Measurements from ENCODE around the gene TRIM17.

The TRIM17 gene

GRCh38 chr1:228415221-228415620 lies 1.4 kb downstream of the TRIM17 start:
- peak; percentile 42 for DNase-seq

DNA sequence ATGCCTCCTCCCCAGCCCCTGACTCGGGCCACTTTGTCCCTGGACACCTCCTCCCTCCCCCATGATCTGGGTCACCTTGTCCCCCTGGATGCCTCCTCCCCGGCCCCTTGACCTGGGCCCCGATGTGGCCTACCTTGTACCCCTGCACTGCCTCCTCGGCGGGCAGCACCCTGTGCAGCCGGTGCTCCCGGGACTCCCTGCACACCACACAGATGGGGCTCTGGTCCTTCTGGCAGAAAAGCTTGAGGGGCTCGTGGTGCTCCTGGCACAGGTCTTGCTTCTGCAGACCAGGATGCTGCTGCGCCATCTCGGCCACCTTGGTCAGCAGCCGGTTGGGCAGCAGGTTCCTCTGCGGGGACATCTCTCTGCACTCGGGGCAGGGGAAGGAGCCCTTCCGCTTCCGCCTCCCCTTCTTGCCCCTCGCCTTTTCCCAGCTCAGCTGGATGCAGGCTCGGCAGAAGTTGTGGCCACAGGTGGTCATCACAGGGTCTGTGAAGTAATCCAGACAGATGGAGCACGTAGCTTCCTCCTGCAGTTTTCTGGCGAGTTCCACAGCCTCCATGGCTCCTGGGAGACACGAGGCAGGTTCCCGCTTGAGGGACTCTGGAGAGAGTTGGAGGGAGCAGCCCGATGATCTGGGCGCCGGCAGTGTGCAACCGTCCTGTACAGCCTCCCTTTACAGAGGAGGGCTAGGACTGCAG lies 2.0 kb downstream of the TRIM17 start:
- DNase-seq: no peak

DNA sequence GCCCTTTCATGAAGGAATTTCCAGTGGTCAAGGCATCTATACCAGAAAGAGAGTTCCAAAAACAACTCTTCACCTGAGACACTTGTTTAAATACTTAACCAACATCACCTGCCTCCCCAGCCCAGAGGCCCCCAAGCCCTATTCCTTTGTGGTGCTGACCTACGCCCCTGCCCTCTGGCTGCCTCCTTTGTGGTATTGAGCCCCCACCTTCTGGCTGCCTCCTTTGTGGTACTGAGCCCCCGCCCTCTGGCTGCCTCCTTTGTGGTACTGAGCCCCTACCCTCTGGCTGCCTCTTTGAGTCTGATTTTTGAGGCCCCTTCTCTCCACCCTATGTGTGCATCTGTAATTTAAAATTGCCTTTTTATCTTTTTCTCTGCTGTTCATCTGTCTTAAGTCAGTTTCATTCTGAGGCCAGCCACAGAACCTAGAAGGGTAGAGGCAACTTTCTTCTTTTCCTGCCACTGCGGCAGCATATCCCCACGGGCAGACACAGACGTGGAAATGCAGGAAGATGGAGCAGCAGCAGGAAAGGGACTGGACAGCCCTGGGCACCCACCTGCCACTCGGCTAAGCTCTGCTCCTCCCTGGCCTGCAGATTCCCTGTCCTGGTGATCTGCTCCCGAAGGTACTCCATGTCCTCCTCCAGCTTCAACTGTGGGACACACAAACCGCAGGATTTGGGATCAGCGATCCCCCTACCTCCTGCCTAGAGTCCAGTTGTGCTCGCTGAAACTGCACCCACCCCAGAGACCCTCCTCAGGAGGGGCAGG lies 3.2 kb downstream of the TRIM17 start:
- no peak for DNase-seq

DNA sequence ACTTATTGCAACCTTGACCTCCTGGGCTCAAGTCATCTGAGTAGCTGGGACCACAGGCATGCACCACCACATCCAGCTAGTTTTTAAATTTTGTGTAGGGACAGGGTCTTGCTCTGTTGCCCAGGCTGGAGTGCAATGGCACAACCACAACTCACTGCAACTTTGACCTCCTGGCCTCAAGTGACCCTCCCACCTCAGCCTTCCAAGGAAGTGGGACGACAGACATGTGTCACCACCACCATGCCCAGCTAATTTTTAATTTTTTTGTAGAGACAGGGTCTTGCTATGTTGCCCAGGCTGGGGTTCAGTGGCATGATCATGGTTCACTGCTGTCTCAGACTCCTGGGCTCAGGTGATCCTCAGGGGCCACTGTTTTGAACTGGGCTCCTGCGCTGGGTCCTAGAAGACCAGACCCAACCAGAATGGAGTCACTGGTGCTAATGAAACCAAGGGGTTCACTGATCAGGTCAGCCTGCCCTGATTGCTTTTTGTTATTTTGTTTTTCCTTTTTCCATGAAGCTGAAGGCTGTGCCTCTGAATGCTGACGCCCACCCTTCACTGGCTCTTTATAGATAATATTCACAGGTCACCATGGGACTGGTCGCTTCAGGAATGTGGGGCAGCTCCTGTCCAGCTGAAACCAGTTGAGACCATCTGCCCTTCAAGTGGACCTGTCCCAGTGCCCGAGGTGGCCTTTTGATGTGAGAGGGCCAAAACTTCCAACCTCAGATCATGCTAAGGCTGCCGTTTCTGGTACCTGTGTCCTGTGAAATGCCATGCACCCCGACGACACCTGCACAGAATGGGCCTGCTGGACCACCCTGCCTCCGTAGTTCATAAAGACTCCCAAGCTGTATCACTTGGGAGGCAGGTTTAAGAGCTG lies 4.9 kb downstream of the TRIM17 start:
- DNase-seq: no peak

DNA sequence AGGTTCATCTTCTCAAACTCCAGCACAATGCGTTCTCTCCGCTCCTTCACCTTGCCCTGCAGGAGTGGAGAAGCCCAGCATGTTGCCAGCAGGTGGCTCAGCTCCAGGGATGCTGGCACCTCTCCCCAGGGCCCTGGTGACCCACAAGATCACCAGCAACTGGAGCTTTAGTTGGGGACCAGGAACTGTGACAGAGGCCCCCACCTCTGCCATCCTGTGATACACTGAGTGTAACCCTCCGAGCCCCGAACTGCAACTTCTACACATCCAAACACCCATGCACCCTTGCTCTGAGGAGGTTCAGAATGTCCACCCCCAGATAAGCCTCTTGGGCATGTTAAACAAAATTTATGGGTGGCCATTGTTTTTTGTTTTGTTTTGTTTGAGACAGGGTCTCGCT lies 5.5 kb downstream of the TRIM17 start:
- no peak for DNase-seq

DNA sequence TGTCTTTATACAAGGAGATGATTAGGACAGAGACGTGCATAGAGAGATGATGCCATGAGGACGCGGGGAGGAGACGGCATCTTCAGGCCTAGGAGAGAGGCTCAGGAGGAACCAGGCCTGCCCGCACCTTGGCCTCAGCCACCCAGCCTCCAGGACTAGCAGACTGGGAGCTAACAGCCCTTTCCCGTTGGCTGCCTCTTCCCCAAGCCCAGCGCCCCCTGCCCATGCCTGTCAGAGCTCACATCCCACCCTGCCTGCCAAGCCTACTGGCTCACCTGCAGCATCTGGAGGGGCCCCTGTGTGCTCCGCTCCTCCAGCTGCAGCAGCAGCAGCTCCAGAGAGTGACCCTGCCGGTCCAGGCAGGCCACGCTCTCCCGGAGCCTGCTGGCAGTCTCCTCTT lies 6.0 kb downstream of the TRIM17 start:
- no peak for DNase-seq

DNA sequence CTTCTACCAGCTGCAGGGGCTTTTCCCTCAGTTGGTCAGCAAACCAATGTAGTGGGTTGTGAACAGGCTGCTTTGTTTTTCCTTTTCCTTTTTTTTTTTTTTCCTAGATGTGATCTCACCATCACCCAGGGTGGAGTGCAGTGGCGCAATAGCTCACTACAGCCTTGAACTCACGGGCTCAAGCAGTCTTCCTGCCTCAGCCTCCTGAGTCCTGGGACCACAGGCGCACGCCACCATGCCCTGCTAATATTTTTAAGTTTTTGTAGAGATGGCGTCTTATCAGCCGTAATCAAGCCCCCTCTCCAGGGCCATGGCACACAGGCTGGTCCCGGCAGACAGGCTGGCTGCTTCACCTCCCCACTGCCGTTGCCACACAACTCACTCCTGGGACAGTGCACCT lies 6.6 kb downstream of the TRIM17 start:
- DNase-seq: no peak

DNA sequence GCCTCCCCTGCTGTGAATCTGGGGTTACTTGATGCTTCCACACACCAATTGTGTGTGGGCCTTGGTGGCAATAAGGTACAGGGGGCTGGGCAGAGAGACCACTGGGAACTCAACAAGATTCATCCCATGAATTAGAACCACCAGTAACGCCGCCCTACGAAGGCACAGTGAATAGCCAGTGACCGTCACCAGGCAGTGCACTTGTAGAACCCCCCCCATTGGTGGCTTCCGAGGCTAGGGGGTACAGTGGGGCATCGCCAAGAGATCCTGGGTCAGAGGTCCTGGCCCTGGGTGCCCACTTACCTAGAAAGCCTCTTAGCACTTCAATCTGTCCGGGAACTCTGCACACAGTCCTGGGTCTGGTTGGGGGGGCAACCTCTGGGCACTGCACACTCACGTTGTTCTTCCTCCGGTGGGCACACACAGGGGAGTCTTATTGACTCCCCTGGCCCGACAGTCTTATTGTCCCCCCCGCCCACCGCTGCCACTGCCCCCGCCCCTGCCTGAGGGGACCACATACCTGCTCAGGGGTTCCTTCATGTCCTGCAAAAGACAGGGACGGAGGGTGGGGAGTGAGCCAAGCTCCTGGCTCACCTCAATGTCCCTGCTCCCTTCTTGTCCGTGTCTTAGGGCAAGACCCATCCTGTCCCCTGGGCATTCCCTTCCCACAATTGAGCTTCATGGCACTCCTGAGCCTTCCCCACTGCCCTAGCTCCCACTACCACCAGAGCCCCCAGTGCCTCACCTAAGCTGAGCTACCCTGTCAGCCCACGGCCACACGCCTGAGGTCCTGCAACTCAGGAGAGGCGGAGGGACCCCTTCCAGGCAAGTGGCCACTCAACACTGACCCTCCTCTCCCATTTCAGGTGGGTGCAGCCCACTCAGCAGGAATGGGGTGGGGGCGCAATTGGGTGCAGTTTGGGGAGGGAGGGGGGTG lies 7.5 kb downstream of the TRIM17 start:
- no peak for DNase-seq

DNA sequence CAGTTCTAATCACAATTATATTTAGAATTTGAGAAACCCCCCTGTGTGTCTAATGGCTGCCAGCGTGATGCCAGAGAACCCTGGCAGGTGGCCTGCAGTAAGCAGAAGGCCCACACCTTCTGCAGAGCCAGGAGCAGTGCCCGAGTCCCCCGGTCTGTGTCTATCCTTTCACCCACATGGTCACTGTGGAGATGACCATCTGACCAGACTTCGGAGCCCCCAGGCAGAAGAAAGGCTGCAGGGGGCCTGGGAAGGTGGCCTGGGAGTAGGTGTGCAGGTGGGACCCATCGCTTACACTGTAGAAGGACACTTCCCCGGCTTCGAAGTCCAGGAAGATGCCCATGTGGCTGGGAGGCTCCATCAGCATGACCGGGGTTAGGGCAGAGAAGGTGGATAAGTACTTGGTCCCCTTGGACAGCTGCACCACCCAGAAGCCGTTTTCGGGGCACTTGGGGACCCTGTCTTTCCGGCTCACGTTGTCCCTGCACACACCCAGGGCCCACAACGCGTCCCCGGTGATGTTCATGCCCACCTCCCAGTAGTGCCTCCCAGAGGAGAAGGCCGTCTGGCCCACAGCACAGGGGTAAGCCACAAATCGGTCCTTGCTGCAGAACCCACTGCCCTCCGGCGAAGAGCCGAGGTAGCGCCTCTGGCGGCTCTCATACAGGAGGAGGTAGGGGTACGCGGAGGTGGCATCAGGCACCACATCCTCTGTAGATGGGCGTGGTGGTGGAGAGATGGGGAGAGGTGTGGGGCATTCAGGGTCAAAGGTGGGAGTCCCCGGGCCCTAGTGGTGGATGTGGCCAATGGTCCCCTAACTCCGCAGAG lies 8.4 kb downstream of the TRIM17 start:
- no peak for DNase-seq

DNA sequence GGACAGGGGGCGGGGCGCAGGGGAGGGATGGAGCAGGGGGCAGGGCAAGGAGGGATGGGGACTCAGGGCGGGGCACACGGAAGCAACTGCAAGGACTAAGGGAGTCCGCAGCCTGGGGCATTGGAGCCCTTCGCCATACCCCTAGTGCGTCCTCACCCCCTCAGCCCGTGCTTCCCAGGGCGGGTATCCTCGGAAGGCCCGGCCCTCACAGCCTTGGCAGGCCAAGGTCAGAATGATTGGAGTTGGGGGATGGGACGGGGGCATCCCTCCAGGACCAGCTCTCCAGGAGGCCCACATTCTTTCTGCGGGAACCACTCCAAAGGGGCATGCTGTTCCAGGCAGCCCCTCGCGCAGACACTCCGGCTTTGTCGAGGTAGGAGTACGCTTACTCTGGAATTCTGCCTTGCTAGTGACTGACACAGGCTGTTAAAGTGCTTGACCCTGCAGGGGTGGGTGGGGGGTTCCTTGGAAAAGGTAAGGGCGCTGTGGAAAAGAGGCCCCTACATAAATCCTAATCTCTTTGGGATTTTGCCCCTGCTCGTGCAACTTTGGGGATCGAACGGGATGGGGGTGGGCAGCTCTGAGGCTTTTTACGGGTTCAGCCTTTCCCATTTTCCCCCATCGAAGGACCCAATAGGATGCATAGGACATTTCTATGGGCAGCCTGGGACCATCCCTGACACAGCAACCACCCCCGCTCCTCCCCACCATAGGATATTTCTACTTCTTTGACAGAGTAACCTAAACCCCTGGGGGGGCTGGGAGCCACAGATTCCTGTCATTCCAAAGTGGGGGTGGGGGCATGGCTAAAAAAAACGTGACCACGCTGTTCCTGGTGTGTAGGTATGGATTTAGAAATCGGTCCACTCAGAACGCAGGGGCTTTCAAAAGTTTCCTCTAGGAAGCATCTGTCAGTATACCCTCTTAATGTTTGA lies 9.3 kb downstream of the TRIM17 start:
- DNase-seq: no peak

DNA sequence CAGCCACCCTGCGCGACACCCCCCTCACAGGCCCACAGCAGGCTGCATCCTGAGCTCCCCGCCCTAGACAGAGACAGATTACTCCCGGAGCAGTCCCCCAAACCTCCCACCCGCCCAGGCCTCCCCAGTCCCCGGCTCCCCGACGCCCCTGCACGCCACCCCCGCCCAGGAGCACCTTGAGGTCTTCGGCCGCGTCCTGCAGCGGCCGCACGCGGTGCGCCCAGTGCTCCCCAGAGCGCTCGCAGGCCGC lies 10.8 kb downstream of the TRIM17 start:
- no peak for DNase-seq

GRCh38 chr1:228405200-228405978 lies 11.3 kb downstream of the TRIM17 start:
- no peak for DNase-seq

DNA sequence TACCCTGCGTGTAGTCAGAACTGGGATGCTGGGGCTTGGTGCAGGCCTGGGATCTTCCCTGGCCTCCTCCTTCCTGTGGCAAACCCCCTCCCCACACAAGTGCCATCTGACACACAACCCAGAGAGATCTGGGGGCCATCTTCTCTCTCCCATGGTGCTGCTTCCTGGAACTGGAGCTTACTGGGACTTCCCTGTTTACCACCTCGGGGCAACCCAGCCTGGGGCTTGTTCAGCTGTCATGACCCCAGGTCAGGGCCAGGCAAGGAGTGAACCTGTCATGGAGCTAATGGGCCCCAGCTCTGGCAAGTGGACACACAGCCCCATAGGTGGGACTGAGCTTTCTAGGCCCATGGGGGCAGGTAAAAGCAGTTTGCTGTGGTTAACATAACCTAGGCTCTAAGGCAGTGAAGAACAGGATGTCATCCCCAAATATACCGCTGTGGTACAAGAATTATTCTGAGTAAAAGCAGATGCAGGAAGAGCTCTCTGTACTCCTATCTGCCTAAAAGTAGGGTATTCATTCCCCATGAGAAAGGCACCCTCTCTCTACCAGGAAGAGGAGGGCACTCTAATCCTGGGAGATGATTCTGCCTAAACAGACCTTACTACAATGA lies 12.4 kb downstream of the TRIM17 start:
- DNase-seq: no peak

GRCh38 chr1:228403231-228403631 lies 13.4 kb downstream of the TRIM17 start:
- DNase-seq: no peak

DNA sequence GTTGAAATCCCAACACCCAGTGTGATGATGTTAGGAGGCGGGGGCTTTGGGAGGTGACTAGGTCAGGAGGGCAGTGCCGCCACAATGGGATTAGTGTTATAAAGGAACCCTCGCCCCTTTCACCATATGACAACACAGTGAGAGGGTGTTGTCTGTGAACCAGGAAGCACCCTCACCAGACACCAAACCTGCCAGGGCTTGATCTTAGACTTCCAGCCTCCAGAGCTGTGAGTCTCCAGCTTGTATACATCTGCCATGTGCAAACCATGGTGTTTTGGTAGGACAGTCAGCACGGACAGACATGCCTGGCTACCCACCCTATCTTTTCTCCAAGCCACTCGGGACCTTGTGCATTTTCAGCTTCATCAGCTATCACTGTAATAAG lies 14.0 kb downstream of the TRIM17 start:
- no peak for DNase-seq

DNA sequence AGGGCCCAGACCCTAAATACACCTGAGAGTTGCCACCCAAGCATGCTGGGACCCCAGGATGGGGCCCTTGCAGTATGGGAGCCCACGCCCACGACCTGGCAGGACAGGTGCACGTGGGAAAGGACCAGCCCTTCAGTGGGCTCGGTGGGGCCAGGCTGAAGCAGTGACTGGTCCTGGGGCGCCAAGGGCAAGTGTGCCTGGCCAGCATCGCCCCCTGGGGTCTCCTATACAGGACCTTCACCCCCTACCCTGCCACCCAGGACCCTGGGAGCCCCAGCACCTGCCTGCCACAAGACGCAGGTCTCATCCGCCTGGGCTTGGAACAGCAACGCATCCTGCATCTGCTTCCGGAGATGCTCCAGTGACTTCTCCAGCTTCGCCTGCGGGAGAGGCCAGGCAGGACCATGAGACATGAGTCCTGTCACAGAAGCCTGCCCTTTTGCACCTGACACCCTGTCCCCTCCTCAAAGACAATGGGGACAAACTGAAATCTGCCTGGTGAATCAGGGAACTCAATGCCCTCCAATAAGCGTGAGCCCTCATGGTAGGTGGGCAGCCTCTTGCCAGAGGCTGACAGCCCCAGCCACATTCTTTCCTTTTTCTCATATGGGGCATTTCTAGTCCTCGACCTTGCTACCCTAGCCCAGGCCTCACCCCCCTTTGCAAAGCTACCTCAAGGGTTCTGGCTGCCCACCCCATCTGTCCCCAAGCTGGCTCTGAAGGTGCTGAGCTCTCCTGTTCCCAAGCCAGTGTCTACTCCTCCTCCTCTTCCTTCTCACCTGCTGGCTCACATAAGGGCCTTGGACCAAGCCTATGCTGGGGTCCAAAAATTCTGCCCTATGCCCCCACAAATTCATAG lies 14.7 kb downstream of the TRIM17 start:
- DNase-seq: no peak

DNA sequence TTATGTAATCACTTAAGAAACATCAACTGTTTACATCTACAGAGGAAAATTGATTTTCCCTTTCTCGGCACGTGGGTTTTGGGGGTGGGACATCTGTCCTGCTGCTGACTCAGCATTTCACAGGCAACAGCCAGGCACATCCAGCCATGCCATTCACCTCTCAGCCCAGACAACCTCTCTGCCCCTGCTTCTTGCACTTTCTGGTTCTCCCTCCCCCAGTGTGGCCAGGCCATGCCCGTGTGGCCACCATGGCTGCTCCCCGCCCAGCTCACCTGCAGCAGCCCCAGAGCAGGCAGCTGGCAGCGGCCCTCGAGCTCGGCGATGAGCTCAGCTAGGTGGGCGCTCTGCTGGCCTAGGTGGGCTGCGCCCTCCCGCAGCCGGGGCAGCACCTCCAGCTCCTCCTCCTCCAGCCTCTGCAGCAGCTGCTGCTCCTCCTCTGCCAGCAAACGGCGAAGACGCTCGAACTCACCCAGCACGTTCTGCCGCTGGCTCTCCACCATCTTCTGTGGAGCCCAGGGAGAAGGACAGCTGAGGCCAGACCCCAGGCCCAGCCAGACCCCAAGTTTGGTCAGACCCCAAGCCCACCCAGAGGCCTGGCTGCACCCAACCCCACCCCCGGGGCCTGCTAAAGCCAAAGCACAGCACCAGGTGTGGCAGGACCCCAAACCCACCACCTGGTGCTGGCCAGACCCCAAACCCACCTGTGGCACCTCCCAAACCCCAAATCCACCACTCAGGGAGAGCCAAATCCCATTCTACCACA lies 15.8 kb downstream of the TRIM17 start:
- DNase-seq: no peak

DNA sequence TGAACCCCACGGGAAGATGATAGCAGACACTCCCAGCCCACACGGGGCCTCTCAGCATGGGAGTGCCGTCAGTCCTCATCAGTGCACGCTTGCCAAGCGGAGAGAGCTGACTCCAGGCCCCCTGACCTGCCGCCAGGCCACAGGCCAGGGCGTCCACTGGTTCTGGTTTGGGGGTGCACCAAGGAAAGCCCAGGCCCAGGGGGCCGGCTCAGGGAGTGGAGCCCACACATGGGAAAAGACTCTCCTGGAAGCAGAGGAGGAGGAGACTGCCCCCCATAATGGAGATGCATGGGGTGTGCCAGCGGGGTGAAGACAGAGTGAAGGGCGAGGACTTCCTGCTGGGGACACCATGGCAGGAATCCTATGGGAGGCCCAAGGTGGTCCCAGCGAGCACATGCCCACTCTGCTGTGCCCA lies 16.4 kb downstream of the TRIM17 start:
- no peak for DNase-seq

All from right hindlimb (tissue), 1 donor.